Stimulated activated CD8-positive, alpha-beta memory T cell treated with anti-CD3 and anti-CD28 coated beads, Interleukin-2, amount 100 ng/mL, for 48 hours (primary cell): ENCODE results near the gene EFCAB11.
"Not testable (repeated sequence)": the region's sequence is repeated elsewhere in the genome, so short reads cannot be mapped to it uniquely, and the experiment has no call there.

ENCODE experiments used
- DNase-seq, 2 donors: peaks; one replicate each; pipeline ENCODE4 v3.0.0-alpha.2; 2020; ENCODE audit warnings: low read depth in 2 of 2

Gene EFCAB11

GRCh38 chr14:89911010-89911919, 43.3 kb downstream of the EFCAB11 start:
- DNase-seq, result no peak

DNA sequence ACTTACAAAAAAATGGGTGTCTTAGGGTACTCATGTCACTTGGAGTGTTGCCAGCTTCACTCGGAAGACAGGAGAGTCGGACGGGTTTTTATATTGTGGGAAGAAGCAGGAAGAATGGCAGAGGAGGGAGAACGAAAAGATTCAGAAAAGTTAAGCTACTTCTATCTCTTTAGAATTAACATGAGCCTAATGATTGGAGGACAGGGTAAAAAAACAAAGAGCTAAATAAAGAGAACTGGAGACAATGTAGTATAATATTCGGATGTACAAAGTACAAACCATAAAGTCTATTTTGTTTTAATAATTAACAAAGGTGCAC, 43.9 kb downstream of the EFCAB11 start:
- DNase-seq, result no peak

DNA sequence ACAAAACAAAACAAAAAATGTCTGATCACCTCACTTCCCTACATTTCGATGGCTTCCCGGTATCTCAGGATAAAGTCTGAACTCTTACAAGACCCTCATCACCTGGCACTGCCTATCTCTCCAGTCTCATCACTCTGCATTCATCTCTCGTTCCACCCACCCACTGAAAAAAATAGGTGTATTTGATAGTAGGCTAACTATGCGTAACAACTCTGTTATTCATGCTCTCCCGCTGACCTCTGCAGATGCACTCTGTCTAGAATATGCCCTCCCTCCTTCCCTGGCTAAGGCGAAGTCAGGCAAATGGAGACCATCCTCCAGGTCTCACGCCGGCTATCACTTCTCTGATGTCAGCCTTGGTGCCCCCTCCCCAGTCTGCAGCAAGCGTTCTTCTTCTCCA, 44.9 kb downstream of the EFCAB11 start:
- DNase-seq, result no peak

DNA sequence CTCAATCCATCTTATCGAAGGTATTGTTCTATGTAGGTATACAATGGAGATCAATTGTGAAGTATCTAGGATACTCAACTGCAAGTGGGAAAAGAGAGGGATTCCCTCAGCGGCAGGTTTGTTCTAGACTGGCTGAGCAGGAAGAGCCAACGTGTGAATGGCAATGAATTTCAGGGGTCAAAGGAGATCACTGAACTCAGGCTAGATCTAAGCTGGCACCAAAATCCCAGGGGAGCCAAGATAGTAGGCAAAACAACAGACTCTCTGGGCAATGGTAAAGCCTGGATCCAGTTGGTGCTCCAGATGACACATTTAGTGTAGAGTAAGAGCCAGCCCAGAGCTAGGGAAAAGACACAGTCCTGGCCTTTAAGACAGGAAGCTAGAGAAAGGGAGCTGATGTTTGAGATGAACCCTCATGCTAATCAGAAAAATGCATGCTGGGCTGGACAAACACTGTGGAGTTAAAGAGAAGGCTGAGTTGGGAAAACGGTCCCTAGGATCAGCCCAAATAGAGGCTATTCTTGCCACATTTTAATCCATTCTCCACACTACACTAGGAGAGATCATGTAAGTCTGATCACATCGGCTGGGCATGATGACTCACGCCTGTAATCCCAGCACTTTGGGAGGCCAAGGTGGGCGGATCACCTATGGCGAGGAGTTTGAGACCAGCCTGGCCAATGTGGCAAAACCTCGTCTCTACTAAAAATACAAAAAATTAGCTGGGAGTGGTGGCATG, 45.6 kb downstream of the EFCAB11 start:
- no peak for DNase-seq

- DNase-seq, result no peak
Measured at GRCh38 chr14:89907655-89908054, 46.9 kb downstream of the EFCAB11 start.

- DNase-seq, result no peak
Measured at GRCh38 chr14:89906000-89906399, 48.5 kb downstream of the EFCAB11 start.

DNA sequence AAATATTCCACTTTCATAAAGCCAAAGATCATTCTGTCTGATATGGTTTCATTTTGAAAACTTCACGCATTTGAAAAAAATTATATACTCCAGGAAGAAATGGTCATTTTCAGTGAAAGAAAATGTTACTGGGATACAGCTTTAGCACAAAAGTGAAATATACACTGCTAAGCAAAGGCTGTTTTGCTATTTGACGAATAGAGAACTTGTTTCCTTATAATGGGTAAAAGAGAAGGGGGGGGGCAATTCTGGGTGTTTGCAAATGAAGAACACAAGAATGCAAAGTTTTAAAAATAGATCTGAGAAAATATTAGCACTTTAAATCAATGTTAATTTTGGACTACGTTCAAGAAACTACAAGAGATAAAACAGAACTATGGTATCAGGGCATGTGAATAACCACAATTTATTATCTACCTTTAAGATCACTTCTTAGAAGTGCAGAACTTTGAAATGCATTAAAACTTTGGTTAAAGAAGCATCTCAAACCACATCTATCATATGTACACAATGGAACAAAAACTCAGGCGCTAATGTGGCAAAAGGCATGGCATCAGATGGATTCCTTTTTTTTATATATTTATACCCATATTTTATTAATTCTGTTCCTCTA, 51.1 kb downstream of the EFCAB11 start:
- no peak for DNase-seq

DNA sequence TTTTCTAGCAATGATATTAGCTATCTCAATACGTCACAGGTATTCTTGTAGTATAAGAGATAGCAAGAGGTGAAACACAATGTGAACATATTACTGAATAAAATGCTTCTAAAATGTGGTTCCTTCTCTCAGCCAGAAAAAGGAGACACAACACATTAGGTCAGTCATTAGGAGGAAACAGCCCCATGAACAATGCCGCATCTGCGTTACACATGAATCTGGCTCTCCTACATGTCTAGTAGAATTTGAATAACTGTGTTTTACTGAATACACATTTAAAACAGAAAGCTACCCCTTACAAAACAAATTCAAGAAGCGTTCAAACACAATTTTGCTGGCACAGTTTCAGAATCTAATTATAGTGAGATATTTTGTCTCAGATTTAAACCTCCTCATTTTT, 51.6 kb downstream of the EFCAB11 start:
- DNase-seq, result no peak

GRCh38 chr14:89900802-89901201, 53.7 kb downstream of the EFCAB11 start:
- DNase-seq, result no peak

- DNase-seq, result no peak
Measured at GRCh38 chr14:89899917-89900663, 54.4 kb downstream of the EFCAB11 start.

- no peak for DNase-seq
Measured at GRCh38 chr14:89899291-89899690, 55.2 kb downstream of the EFCAB11 start.

GRCh38 chr14:89893388-89893787, 61.1 kb downstream of the EFCAB11 start:
- not testable (repeated sequence) for DNase-seq

DNA sequence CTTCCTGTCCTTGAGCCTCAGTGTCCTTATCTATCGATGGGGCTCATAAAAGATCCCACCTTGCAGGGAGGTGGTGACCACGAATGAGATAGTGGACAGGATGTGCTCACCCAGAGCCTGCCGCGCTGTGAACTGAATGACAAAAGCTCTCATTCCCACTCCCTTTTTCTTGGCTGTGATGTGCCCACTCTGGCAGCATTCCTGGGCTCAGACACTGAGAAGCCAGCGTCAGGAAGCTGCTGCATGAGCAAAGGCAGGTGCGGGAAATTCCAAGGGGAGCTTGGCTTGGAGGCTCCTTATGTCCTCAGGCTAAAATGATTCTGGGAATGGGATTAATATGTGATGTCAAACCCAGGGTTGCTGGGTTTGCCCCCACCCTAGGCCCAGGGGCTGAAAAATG, 61.6 kb downstream of the EFCAB11 start:
- no peak for DNase-seq

DNA sequence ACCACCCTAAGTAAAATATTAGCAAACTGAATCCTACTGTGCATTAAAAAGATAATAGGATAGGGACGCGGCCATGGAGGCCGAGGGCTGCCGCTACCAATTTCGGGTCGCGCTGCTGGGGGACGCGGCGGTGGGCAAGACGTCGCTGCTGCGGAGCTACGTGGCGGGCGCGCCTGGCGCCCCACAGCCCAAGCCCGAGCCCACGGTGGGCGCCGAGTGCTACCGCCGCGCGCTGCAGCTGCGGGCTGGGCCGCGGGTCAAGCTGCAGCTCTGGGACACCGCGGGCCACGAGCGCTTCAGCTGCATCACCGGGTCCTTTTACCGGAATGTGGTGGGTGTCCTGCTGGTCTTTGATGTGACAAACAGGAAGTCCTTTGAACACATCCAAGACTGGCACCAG, 62.8 kb downstream of the EFCAB11 start:
- DNase-seq, result not testable (repeated sequence)

- DNase-seq, result no peak
Measured at GRCh38 chr14:89891055-89891454, 63.5 kb downstream of the EFCAB11 start.

DNA sequence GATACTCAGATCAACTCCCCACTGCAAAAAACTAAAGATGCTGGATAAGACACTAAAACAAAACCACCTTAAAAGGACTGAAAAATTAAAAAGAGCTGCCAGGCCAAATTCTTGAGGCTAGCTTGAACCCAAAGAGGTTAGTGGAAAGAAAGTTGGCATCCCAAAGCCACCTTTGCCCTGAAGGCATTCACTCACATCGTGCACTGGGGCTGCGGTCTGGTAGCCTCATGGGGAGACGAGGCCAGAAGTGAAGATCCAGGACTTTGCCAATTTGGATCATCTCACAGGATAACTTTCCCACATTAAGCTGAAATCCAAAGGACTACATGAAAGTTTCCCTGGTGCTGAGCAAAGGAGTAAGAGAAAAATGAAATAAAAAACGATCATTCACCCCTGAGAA, 63.9 kb downstream of the EFCAB11 start:
- DNase-seq, result no peak

- DNase-seq, result no peak
Measured at GRCh38 chr14:89889626-89890025, 64.9 kb downstream of the EFCAB11 start.

DNA sequence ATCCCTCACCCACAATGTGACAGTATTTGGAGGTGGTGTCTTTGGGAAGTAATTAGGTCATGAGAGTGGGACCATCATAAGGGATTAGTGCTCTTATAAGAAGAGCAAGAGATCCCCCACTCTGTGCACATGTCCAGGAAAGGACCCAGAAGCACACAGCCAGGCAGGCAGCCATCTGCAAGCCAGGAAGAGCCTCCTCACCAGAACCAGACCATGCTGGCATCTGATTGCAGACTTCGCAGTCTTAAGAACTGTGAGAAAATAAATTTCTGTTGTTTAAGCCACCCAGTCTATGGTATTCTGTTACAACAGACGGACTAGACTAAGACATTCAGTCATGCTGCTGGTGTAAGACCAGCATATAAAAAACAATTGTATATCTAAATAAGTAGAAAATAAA, 69.8 kb downstream of the EFCAB11 start:
- no peak for DNase-seq

DNA sequence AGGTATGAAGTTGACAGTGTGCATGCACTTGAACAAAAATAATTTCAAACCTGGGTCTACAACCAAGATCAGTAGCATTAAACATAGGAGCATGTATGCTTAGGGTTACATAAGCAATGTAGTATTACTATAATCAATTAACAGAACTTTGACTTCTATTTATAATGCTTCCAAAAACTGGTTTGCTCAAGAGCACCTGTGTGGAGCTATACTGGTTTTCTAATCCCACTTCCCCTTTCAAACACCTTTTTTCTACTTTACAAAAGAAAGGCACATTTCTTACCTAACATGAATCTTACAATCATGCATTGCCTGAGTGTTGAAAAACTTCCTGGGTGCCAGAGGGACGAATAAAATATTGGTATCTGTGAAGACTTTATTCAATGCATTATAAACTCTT, 72.7 kb downstream of the EFCAB11 start:
- no peak for DNase-seq

GRCh38 chr14:89874091-89874490, 80.4 kb downstream of the EFCAB11 start:
- not testable (repeated sequence) for DNase-seq

DNA sequence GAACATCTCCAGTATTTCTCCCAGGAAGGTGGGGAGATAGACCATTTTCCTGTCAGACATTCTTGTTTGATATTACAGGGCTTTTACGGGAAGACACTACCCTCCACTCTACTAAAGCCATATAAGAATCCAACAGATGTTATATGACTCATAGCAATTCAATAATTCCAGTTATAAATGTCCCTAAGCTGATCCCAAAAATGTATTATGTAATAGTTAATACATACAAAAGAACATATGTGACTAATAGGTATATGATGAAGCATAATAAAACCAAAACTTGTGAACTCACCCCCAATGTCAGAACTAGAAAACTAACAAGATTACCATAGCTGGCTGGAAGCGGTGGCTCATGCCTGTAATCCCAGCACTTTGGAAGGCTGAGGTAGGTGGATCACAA, 84.2 kb downstream of the EFCAB11 start:
- no peak for DNase-seq

- DNase-seq, result no peak
Measured at GRCh38 chr14:89869606-89870005, 84.9 kb downstream of the EFCAB11 start.
